HL-60/S4 treated with retinoic acid at 250 ng/mL for 4 days and 3 days (cell line): Measurements from ENCODE around the gene SP5.
"Not testable (repeated sequence)": the region's sequence is repeated elsewhere in the genome, so short reads cannot be mapped to it uniquely, and the experiment has no call there.

Source experiments
- in situ Hi-C: fragments of 300-500 bp; cut with MboI; formaldehyde crosslinking; loops from 2 replicates; pipeline ENCODE4 v1.7.0; 2022; ENCODE audit warnings: low sequenced_read_pairs

Gene SP5

GRCh38 chr2:170710609-170710979, 4.5 kb upstream of the SP5 start:
- in situ Hi-C loops, result no loop called here

GRCh38 chr2:170711196-170711773, 3.9 kb upstream of the SP5 start:
- in situ Hi-C loops, result no loop called here

GRCh38 chr2:170711774-170712652, 3.1 kb upstream of the SP5 start:
- in situ Hi-C loops, result no loop called here

- in situ Hi-C loops, result no loop called here
Observed at GRCh38 chr2:170712653-170713542, 2.2 kb upstream of the SP5 start.

- in situ Hi-C loops, result no loop called here
Observed at GRCh38 chr2:170713543-170714380, 1.4 kb upstream of the SP5 start.

GRCh38 chr2:170714381-170715061, 616 bp upstream of the SP5 start:
- in situ Hi-C loops, result no loop called here

GRCh38 chr2:170715932-170716777, 1.0 kb downstream of the SP5 start:
- in situ Hi-C loops, result no loop called here

GRCh38 chr2:170716851-170717598, 1.9 kb downstream of the SP5 start:
- in situ Hi-C loops, result no loop called here

- in situ Hi-C loops, result no loop called here
Observed at GRCh38 chr2:170717599-170717963, 2.4 kb downstream of the SP5 start.

GRCh38 chr2:170717991-170718589, 3.0 kb downstream of the SP5 start:
- in situ Hi-C loops, result no loop called here

GRCh38 chr2:170719810-170720209, 4.7 kb downstream of the SP5 start:
- in situ Hi-C loops, result no loop called here

- in situ Hi-C loops, result no loop called here
Observed at GRCh38 chr2:170721678-170722077, 6.5 kb downstream of the SP5 start.

GRCh38 chr2:170722301-170722700, 7.2 kb downstream of the SP5 start:
- in situ Hi-C loops, result no loop called here

GRCh38 chr2:170723446-170723958, 8.4 kb downstream of the SP5 start:
- in situ Hi-C loops, result no loop called here

- in situ Hi-C loops, result no loop called here
Observed at GRCh38 chr2:170733798-170734600, 18.9 kb downstream of the SP5 start.

- in situ Hi-C loops, result not testable (repeated sequence)
Observed at GRCh38 chr2:170734601-170735000, 19.5 kb downstream of the SP5 start.

GRCh38 chr2:170736628-170737027, 21.5 kb downstream of the SP5 start:
- in situ Hi-C loops, result no loop called here
